LNCAP (cell line): ENCODE measurements around the gene KIAA0513.

Experiments used
- CTCF ChIP-seq: fragments of 450-650 bp; IDR thresholded peaks from 2 replicates; pipeline ENCODE4 v1.5.1; 2017; ENCODE audit warnings: mild to moderate bottlenecking

KIAA0513 gene

GRCh38 chr16:85111184-85111583 is 83.6 kb downstream of the KIAA0513 start:
- no peak for TF ChIP-seq CTCF

DNA sequence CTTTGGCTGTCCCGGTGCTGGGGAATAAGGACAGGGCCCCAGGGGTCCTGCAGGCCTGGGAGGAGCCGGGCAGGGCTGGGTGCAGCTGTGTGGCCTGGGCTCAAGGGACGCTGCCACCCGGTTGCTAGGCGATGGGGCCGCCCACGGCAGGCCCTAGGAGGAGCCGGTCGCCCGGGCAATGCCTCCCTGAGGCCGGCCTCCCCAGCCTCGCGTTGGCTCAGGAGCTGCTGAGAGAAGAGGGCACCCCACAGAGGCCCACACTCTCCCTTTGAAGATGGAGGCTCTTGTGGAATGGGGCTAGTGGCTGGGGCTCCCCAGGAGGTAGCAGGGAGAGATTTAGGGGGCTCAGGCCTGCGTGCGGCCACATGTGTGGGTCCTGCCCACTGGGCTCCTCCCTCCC is 84.8 kb downstream of the KIAA0513 start, which contains the start of gene CIBAR2:
Gene CIBAR2 (minus strand): TSS at position 109 of the 400 bp plus-strand sequence. CDS start 120 bp downstream, outside the sequence.
- TF ChIP-seq CTCF, result no peak

- TF ChIP-seq CTCF, result no peak
Measured at GRCh38 chr16:85113168-85113733, 85.7 kb downstream of the KIAA0513 start.

DNA sequence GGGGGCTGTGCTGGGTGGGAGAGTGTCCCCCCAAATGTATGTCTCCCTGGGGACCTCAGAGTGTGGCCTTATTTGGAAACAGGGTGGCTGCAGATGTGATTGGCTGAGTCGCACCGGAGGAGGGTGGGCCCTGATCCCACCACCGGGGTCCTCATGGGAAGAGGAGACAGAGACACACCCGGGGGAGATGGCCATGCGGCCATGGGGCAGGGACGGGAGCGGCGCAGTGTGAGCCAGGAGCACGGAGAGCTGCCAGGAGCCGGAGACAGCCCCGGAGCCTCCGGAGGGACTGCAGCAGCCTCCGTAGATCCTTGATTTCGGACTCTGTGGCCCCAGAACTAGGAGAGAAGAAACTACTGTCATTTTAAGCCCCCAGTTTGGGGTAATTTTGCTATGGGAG is 86.3 kb downstream of the KIAA0513 start:
- no peak for TF ChIP-seq CTCF

DNA sequence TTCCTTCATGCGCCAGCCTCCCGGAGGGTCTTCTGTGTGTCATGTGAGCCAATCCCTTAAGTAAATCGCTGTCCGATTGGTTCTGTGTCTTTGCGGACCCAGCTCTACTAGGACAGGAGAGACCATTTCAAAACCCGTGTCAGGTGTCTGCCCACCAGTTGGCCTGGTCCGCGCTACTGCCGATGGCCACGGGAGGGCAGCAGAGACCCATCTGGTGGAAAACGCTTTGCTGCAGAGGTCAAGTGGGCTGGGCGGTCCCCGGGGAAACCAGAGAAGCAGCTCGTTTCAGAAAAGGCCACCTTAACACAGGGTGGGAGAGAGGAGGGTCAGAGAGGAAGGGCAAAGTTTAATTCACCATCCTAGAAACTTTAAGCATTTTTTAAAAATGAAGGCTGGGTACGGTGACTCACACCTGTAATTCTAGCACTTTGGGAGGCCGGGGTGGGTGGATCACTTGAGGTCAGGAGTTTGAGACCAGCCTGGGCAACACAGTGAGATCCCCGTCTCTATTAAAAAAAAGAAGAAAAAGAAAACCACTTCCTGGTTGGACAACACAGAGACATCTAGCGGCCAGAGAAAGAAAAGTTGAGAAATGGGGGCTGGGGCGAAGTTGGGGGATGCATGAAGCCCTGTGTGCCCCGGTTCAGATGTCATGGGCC is 87.4 kb downstream of the KIAA0513 start:
- TF ChIP-seq CTCF, result peak; percentile 97

- TF ChIP-seq CTCF, result no peak
Measured at GRCh38 chr16:85117418-85117817, 89.8 kb downstream of the KIAA0513 start.

- TF ChIP-seq CTCF, result no peak
Measured at GRCh38 chr16:85120006-85120340, 92.4 kb downstream of the KIAA0513 start.
